Aorta (tissue), 5 donors: ENCODE data around the gene PBX3. TPM values are rescaled to one million over a fixed set of nuclear protein-coding genes. Genes with fewer than 3 reads are reported as not detected.

Experiments used
- ATAC-seq: fragments of 200-7000 bp; cut with Tn5 transposase; one replicate; pipeline ENCODE4 v1.9.1; 2022; ENCODE audit warnings: moderate library complexity; ENCODE audit not compliant: low FRiP score
- DNase-seq, 2 donors: peaks; one replicate each; pipeline ENCODE4 v3.0.0-alpha.2; 2020
- H3K27ac ChIP-seq, 2 donors: one replicate each; pipeline ENCODE4 v1.5.1; 2013; ENCODE audit warnings: low read length in 2 of 2, mild to moderate bottlenecking in 2 of 2, moderate library complexity in 2 of 2, control low read depth in 1 of 2, inconsistent platforms in 1 of 2, low read depth in 1 of 2
- H3K27me3 ChIP-seq, 2 donors: one replicate each; pipeline ENCODE4 v1.6.1; 2013; ENCODE audit warnings: control low read depth in 1 of 2, low read length in 1 of 2, mild to moderate bottlenecking in 1 of 2, moderate library complexity in 1 of 2; ENCODE audit not compliant: insufficient read depth in 2 of 2, control insufficient read depth in 1 of 2
- H3K36me3 ChIP-seq, 2 donors: one replicate each; pipeline ENCODE4 v1.6.1; 2013; ENCODE audit warnings: control low read depth in 1 of 2, low read length in 1 of 2, mild to moderate bottlenecking in 1 of 2; ENCODE audit not compliant: insufficient read depth in 2 of 2, control insufficient read depth in 1 of 2
- H3K4me1 ChIP-seq, 2 donors: one replicate each; pipeline ENCODE4 v1.6.1; 2013; ENCODE audit warnings: low read length in 2 of 2, control low read depth in 1 of 2, mild to moderate bottlenecking in 1 of 2, moderate library complexity in 1 of 2; ENCODE audit not compliant: insufficient read depth in 2 of 2, control insufficient read depth in 1 of 2
- H3K4me3 ChIP-seq, 2 donors: one replicate each; pipeline ENCODE4 v1.5.1; 2013; ENCODE audit warnings: low read length in 2 of 2, control low read depth in 1 of 2, mild to moderate bottlenecking in 1 of 2
- H3K9me3 ChIP-seq: one replicate; pipeline ENCODE4 v1.6.1; 2013; ENCODE audit warnings: mild to moderate bottlenecking, low read length; ENCODE audit not compliant: control insufficient read depth
- WGBS, 2 donors: extraction: QIAGEN DNeasy Blood & Tissue Kit; methylation state at CpG; one replicate each; pipeline ENCODE4 v1.1.7; 2013; 5-methylcytosine and 5-hydroxymethylcytosine counted together
- intact Hi-C, 2 donors: fragments of 100-400 bp; cut with DNase I; formaldehyde crosslinking; loops; one replicate each; pipeline versions ENCODE4 v1.14.2 to v1.15.0; 2022
- polyA plus RNA-seq, 2 donors: library from polyadenylated mRNA; stranded (reverse); fragments of 200-250 nt; gene quantifications; one replicate each; pipeline ENCODE4 v1.2.3, GENCODE V29; 2013
- total RNA-seq, 2 donors: library from RNA; stranded (reverse); fragmentation: NEBNext Ultra II Directional; extraction: Animal tissue kit (Norgen Biotek cat#: 25700); gene quantifications; one replicate each; pipeline ENCODE4 v1.2.1, GENCODE V29; 2021
- donor health status: healthy with polysubstance abuse.
- donor health status: Bipolar disorder and iron deficiency.
- donor health status: DM: no; HTN: no; CAD: no.
- donor health status: DM: no; HTN: no; CAD: no.
- donor health status: DM: yes; HTN: yes; CAD: no.

PBX3 gene
- total and polyA plus RNA-seq, 4 donors, result 10.3 to 44.7 (median 18.8) TPM

- DNase-seq (no peak), ATAC-seq (no peak)
- 86 to 89% methylated on average over 8 of the region's 8 CpGs for WGBS, 2 donors
- no peaks in the 10 kb centered on the region for H3K27me3 ChIP-seq
- intact Hi-C loops, result no loop called here
- no peak overlapping the region for H3K27ac ChIP-seq
- H3K4me1 ChIP-seq, result no peaks in the 10 kb centered on the region
- H3K36me3 ChIP-seq, result peaks cover 0 to 4% of the 10 kb centered on the region in 2 donors
- no peak overlapping the region for H3K4me3 ChIP-seq
- no peaks in the 10 kb centered on the region for H3K9me3 ChIP-seq
Measured at GRCh38 chr9:125911861-125912644, 164.9 kb downstream of the PBX3 start.

GRCh38 chr9:125912667-125913066, 165.5 kb downstream of the PBX3 start:
- DNase-seq, result no peak
- no peak overlapping the region for H3K4me3 ChIP-seq
- peaks cover 0 to 4% of the 10 kb centered on the region in 2 donors for H3K36me3 ChIP-seq
- H3K27me3 ChIP-seq, result no peaks in the 10 kb centered on the region
- no peak overlapping the region for H3K27ac ChIP-seq
- ATAC-seq, result no peak
- H3K9me3 ChIP-seq, result no peaks in the 10 kb centered on the region
- intact Hi-C loops, result no loop called here
- H3K4me1 ChIP-seq, result no peaks in the 10 kb centered on the region

- intact Hi-C loops, result no loop called here
- 96% methylated on average over 2 of the region's 2 CpGs for WGBS, 2 donors
- no peak for DNase-seq
- ATAC-seq, result no peak
- Histone ChIP-seq H3K36me3 (peaks cover 0 to 4% of the 10 kb centered on the region in 2 donors), H3K4me3 (no peak overlapping the region), H3K27me3 (no peaks in the 10 kb centered on the region), H3K9me3 (no peaks in the 10 kb centered on the region), H3K4me1 (no peaks in the 10 kb centered on the region), H3K27ac (no peak overlapping the region)
Measured at GRCh38 chr9:125913551-125913950, 166.4 kb downstream of the PBX3 start.

GRCh38 chr9:125914411-125914810, 167.2 kb downstream of the PBX3 start:
- H3K36me3 ChIP-seq, result peaks cover 0 to 4% of the 10 kb centered on the region in 2 donors
- intact Hi-C loops, result no loop called here
- DNase-seq (no peak), ATAC-seq (no peak)
- H3K4me1 ChIP-seq, result no peaks in the 10 kb centered on the region
- no peaks in the 10 kb centered on the region for H3K27me3 ChIP-seq
- WGBS, 2 donors, result 98 to 99% methylated on average over 1 of the region's 1 CpG
- no peak overlapping the region for H3K4me3 ChIP-seq
- no peak overlapping the region for H3K27ac ChIP-seq
- no peaks in the 10 kb centered on the region for H3K9me3 ChIP-seq

GRCh38 chr9:125915606-125916005, 168.4 kb downstream of the PBX3 start:
- intact Hi-C loops, result no loop called here
- 96 to 98% methylated on average over 8 of the region's 8 CpGs for whole genome bisulfite sequencing, 2 donors
- Histone ChIP-seq H3K27me3 (no peaks in the 10 kb centered on the region), H3K4me1 (no peaks in the 10 kb centered on the region), H3K27ac (no peak overlapping the region), H3K9me3 (no peaks in the 10 kb centered on the region), H3K4me3 (no peak overlapping the region), H3K36me3 (peaks cover 0 to 4% of the 10 kb centered on the region in 2 donors)
- ATAC-seq, result no peak
- DNase-seq, result no peak

GRCh38 chr9:125919565-125919964, 172.4 kb downstream of the PBX3 start:
- Histone ChIP-seq H3K36me3 (peaks cover 0 to 4% of the 10 kb centered on the region in 2 donors), H3K9me3 (no peaks in the 10 kb centered on the region), H3K4me1 (no peaks in the 10 kb centered on the region), H3K27ac (no peak overlapping the region), H3K4me3 (no peak overlapping the region), H3K27me3 (no peaks in the 10 kb centered on the region)
- intact Hi-C loops, result no loop called here
- DNase-seq (no peak), ATAC-seq (no peak)

GRCh38 chr9:125920402-125920801, 173.2 kb downstream of the PBX3 start:
- no peak overlapping the region for H3K4me3 ChIP-seq
- ATAC-seq (no peak), DNase-seq (no peak)
- no peaks in the 10 kb centered on the region for H3K4me1 ChIP-seq
- no peak overlapping the region for H3K27ac ChIP-seq
- WGBS, 2 donors, result 92 to 97% methylated on average over 2 of the region's 2 CpGs
- peaks cover 0 to 4% of the 10 kb centered on the region in 2 donors for H3K36me3 ChIP-seq
- H3K27me3 ChIP-seq, result no peaks in the 10 kb centered on the region
- H3K9me3 ChIP-seq, result no peaks in the 10 kb centered on the region
- intact Hi-C loops, result no loop called here

GRCh38 chr9:125922854-125923253, 175.7 kb downstream of the PBX3 start:
- intact Hi-C loops, result no loop called here
- ATAC-seq, result no peak
- Histone ChIP-seq H3K9me3 (no peaks in the 10 kb centered on the region), H3K4me1 (no peaks in the 10 kb centered on the region), H3K27me3 (no peaks in the 10 kb centered on the region), H3K36me3 (no peaks in the 10 kb centered on the region), H3K27ac (no peak overlapping the region), H3K4me3 (no peak overlapping the region)
- DNase-seq, result no peak
- 89 to 93% methylated on average over 1 of the region's 1 CpG for WGBS, 2 donors

GRCh38 chr9:125924351-125924750, 177.2 kb downstream of the PBX3 start:
- Histone ChIP-seq H3K9me3 (no peaks in the 10 kb centered on the region), H3K27me3 (no peaks in the 10 kb centered on the region), H3K27ac (no peak overlapping the region), H3K4me3 (no peak overlapping the region), H3K4me1 (no peaks in the 10 kb centered on the region), H3K36me3 (no peaks in the 10 kb centered on the region)
- DNase-seq, result no peak
- WGBS, 2 donors, result 95% methylated on average over 4 of the region's 4 CpGs
- intact Hi-C loops, result no loop called here
- no peak for ATAC-seq
